ENCODE data around the gene AWAT2.

DNA sequence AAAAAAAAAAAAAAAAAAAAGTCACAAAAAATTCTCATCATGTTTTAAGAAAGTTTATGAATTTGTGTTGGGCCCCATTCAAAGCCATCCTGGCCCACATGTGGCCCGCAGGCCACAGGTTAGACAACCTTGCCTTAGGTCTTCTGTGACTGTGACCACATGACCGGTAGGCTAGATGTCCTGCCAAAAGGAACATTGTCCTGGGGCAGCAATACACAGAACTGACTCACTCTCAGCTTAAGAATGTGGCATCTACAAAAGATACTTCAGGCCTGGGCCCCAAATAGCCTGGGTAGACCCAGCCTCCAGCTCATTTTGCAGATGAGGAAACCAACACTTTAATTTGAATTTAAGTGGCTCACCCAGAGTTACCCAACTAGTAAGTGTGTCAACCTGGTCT, 10.0 kb downstream of the AWAT2 start:
- TF ChIP-seq, protein P1, sequence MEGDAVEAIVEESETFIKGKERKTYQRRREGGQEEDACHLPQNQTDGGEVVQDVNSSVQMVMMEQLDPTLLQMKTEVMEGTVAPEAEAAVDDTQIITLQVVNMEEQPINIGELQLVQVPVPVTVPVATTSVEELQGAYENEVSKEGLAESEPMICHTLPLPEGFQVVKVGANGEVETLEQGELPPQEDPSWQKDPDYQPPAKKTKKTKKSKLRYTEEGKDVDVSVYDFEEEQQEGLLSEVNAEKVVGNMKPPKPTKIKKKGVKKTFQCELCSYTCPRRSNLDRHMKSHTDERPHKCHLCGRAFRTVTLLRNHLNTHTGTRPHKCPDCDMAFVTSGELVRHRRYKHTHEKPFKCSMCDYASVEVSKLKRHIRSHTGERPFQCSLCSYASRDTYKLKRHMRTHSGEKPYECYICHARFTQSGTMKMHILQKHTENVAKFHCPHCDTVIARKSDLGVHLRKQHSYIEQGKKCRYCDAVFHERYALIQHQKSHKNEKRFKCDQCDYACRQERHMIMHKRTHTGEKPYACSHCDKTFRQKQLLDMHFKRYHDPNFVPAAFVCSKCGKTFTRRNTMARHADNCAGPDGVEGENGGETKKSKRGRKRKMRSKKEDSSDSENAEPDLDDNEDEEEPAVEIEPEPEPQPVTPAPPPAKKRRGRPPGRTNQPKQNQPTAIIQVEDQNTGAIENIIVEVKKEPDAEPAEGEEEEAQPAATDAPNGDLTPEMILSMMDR (conservative IDR thresholded peaks at IDR 0.05; ENCODE audit: low read depth, low read length): no peak
- TF ChIP-seq EZH2 (IDR thresholded peaks at IDR 0.05; ENCODE audit: borderline replicate concordance, low read depth, low read length, poor library complexity, severe bottlenecking): no peak
